HG03442 (cell line): Measurements from ENCODE around the gene APOL4.
"Not testable (repeated sequence)": the region's sequence is repeated elsewhere in the genome, so short reads cannot be mapped to it uniquely, and the experiment has no call there.

ENCODE experiments used
- ATAC-seq: cut with Tn5 transposase; IDR thresholded peaks from one replicate; pipeline ENCODE4 v1.9.1; 2021; ENCODE audit warnings: mild to moderate bottlenecking, moderate library complexity; ENCODE audit not compliant: unreplicated experiment

Gene APOL4

DNA sequence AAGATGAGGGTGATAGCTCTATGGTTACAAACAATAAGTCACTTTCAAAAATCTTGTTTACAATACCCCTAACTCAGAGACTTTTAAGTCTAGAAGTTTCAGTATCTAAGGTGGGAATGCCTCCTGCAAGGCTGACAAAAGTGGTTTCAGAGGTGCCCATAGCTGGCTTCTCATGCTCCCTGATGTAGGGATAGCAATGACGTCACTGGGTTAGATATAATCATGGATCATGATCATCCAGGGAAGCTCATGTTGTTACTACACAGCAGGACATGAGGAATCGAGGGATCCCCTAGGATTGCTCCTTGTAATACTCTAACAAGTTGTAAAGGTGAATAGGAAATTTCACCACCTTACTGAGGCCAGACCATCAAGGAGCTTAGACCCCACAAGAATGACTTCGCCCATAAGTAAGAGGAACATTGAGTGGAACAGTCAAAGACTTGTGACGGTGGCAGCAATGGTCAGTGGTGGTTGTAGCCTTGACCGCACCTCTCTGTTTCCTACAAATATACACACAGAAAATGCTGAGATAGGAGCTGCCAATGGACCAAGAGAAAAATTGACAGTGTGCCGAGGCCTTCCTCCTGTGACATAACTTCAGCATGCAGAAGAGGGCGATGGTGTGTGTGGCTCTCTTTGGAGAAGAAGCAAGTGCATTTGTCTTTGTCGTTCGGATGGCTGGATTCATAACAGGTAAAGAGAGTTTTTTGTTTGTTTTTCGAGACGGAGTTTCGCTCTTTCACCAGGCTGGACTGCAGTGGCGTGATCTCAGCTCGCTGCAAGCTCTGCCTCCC lies 15.6 kb downstream of the APOL4 start:
- no peak for ATAC-seq

DNA sequence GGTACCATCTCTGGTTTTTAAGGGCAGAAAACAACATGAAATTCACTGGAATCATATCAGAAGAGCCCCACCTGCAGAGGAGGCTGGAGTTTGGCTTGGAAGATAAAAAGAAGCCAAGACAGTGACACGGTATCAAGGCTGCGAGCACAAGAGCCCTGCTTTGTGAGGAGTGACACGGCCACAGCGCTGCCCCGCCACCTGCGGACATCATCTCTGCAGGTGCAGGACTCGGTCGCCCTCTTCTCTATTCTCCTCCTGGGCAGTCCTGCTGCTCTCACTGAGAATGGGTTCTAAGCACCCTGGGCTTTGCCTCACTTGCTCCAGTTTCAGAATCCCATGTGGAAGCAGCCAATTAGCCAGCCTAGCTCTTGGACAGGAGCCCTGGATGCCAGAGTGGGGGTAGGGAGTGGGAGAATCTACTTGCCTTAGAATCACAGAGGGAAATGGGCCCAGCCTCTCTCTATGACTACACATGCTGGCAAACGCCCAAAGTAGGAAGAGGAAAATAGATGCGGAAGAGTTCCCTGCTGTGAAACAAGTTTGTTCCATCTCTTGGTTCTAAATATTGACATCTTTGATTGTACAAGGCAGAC lies 17.1 kb downstream of the APOL4 start:
- ATAC-seq: no peak

DNA sequence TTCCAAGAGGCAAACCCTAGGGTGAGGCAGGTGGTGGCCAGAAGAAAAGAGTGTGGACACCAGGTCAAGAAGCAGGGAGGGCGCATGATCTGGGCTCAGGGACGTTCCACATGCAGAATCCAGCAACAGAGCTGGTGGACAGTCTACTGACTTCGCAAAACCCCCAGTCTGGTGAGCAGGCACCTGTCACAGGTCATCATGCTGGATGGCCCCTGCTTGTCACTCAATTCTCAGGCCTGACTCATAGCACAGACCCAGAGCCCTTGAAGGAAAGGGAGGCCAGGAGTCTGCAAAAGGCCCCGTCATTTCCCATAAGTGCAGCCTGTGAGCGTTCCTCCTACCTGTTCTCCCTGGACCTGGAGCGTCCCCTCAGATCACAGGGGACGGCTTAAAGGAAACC lies 18.2 kb downstream of the APOL4 start:
- ATAC-seq: no peak

GRCh38 chr22:36182857-36183256 lies 18.8 kb downstream of the APOL4 start:
- no peak for ATAC-seq

DNA sequence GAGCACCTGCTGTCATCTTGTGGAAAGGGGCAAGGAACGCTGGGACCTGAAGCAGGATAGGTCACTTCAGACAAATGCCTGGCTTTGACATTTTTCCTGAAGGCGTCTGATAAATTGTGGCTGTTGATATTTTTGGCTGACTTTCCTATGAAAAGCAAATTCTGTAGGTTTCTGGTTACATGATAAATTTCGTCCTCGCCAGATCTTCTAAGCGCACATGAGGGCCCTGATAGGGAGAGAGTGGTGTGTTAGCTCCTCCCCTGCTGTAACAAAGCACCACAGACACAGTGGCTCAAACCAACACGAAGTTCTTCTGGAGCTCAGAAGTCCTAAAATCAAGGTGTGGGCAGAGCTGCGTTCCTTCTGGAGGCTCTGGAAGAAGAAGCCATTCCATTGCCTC lies 19.6 kb downstream of the APOL4 start:
- ATAC-seq: no peak

DNA sequence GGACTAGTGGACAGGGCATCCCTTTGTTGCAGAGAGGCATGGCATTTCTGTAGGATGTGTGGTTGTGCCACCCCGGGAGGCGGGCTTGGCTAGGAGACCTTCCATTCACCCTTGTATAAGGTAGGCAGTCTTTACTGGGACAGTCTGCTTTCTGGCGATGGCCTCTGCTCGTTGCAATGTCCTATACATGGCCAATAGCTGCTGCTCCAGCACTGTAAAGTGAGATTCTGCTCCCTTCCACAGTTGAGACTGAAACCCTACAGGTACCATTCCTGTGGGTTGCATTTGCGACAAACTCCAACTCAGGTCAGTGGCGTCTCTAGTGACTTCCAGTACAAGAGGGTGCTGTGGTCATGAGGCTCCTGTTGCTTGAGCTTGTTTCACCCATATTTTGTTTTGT lies 20.7 kb downstream of the APOL4 start:
- no peak for ATAC-seq

- ATAC-seq: no peak
Measured at GRCh38 chr22:36180038-36180880, 21.4 kb downstream of the APOL4 start.

DNA sequence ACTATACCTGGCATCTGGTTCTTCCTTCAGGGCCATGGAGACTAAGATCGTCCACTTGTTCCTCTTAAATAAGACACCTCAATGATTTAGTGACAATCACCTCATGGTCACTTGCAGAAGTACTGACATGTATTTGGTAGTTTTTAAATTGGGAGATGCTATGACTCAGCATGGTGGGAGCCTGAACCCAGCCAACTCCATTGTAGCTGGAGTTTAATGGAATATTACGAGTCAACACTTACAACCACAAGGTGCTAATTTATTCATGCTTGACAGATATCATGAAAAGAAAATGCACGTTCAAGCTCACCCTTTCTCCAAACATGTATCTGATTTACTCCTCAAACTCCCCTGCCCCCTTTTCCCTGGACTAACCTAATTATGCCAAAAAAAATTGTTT lies 24.4 kb downstream of the APOL4 start:
- no peak for ATAC-seq

DNA sequence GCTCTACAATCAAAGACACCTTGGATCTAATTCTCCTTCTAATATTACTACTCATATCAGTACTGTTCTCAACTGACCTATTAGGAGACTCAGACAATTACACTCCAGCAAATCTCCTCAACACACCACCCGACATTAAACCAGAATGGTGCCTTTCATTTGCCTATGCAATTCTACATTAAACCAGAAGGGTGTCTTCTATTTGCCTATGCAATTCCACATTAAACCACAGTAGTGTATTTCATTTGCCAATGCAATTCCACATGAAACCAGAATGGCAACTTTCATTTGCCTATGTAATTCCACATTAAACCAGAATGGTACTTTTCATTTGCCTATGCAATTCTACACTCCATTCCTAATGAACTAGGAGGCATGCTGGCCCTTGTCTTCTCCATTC lies 25.7 kb downstream of the APOL4 start:
- ATAC-seq: no peak

DNA sequence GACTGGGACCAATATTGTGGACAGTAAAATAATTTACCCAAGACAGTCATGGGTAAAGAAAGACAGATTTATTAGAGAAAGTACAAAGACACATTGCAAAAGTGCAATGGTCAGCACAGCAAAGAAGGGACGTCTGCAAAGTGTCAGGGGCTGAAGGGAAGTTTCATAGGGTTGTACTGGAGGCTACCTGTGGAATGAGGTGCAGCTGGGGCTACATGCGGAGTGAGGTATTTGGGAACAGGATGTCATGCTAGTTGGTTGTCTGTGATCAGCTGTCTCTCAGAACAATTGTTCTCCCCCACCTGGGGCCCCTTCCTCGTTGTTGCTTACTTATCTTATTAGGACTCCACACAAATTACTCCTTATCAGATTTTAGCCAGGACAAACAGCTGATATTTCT lies 29.7 kb downstream of the APOL4 start:
- no peak for ATAC-seq

DNA sequence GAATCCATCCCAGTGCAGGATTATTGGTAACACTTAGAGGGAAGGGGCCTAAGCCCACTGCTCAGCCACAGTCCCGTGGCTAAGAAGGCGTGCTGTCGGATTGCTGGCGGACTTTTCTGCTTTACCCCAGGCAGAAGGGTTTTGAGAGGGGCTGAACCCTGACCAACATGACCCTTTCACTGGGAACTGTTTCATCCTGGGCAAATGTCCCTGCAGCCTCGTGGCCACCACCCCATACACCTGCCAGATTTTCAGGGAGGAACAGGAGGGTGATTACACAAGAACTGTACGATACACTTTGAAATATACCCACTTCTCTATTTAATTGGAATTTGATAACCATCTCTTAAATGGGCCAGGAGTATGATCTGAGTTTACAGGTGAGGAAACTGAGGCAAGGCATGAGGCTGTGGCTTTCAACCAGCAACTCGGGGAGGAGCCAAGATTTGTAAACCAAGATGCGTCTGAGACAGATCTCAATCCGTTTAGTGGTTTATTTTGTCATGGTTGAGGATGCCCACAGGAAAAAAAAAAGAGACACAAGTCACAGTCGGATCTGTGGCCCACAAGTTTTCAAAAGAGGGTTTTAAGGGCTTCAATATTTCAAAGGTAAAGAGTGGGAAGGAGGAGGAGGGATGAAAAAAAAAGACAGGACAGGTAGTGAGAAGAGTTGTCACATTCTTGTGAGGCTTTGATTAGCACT lies 34.9 kb downstream of the APOL4 start:
- ATAC-seq: no peak

GRCh38 chr22:36166086-36166485 lies 35.5 kb downstream of the APOL4 start:
- ATAC-seq: no peak

DNA sequence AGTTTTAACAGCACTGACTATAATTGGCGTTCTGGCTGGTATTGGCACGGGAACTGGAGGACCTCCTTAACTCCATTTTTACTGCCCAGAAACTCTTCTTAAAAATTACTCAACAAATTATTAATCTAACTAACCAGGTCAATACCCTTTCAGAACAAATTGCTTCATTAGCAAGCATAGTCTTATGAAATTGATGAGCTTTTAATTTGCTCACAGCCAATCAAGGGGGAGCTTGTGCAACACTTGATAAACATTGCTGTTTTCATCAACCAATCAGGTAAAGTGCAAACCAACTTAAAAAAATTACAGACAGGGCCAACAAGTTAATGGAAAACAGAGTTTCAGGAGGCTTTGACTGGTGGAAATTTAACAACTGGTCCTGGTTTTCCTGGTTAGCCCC lies 36.5 kb downstream of the APOL4 start:
- no peak for ATAC-seq

DNA sequence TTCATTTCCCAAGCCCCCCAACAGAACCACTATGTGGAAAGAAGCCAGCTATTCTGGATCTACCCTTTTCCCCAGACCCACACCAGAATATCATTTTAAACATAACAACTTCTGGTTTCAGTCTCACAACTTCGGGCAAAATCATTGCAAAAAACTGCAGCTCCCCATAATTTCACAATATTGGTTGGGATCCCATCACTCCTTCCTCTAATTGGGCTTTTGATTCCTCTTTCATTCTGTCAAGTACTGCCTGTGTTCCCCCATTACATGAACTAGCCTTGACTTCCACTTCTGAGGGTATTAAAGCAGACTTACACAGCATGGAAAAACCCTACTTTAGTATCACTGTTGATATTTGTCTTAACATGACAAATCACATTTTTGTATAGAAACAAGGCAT lies 37.0 kb downstream of the APOL4 start:
- ATAC-seq: no peak

- no peak for ATAC-seq
Measured at GRCh38 chr22:36163497-36163896, 38.1 kb downstream of the APOL4 start.

- no peak for ATAC-seq
Measured at GRCh38 chr22:36162127-36163034, 39.2 kb downstream of the APOL4 start.

DNA sequence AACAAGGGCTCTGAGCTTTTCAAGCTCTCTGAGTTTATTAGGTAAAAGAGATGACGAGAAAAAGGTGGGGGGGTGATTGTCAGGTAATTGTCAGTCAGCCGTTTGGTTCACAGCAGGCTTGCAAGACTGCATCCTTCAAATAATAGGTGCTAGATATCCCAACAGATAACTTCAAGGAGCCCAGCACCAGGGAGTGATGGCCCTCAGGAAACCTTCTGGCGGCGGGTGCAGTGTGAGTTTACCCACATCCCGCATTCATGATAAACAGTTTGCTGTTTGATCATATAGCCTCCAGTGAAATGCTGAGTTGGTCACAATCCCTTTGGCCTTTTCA lies 39.8 kb downstream of the APOL4 start:
- not testable (repeated sequence) for ATAC-seq

DNA sequence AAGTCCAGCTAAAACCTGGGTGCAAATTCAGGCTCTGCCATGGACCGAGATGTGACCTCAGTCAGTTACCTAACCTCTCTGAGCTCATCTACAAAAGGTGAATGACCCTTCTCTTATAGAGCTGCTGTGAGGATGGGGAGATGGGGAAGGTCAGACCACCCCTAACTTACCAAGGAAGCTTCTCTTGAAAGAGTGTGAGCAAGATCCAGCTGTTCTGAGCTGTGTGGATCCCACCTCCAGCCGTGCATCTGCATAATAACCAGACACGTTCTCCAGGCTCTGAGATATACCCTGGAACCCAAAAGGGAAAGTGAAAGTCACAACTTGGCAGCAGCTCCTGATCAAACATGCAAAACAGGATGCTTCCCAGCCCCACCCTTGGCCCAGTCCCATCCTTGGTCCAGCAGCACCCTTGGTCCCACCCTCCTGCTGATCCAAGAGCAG lies 41.1 kb downstream of the APOL4 start, which contains the start of gene APOL3:
Gene APOL3, minus strand, starts transcription at position 257 of the 444 bp plus-strand sequence. CDS start 11,700 bp downstream, outside the sequence.
- ATAC-seq: no peak

GRCh38 chr22:36156515-36157419 lies 44.8 kb downstream of the APOL4 start:
- ATAC-seq: no peak
